Psoas muscle (tissue), 8 donors: Measurements from ENCODE around the gene CENPB. TPM values are rescaled to one million over a fixed set of nuclear protein-coding genes. Genes with fewer than 3 reads are reported as not detected.

Experiments used
- ATAC-seq, 4 donors: fragments of 200-7000 bp; cut with Tn5 transposase; one replicate each; pipeline ENCODE4 v1.9.1; 2020; ENCODE audit warnings: moderate library complexity in 3 of 4, mild to moderate bottlenecking in 2 of 4
- DNase-seq, 2 donors: peaks; one replicate each; pipeline ENCODE4 v3.0.0-alpha.2; 2020
- H3K27ac ChIP-seq: fragments of 200-600 bp; one replicate; pipeline ENCODE4 v1.8.0; 2022
- H3K27me3 ChIP-seq, 3 donors: fragments of 200-600 bp in 1 of 3; one replicate each; pipeline versions ENCODE4 v1.6.1 to v1.8.0; 2013 to 2022; ENCODE audit warnings: low read length in 2 of 3, mild to moderate bottlenecking in 2 of 3, moderate library complexity in 1 of 3; ENCODE audit not compliant: insufficient read depth in 3 of 3
- H3K36me3 ChIP-seq, 2 donors: fragments of 200-600 bp in 1 of 2; one replicate each; pipeline versions ENCODE4 v1.6.1 to v1.8.0; 2013 to 2022; ENCODE audit warnings: low read depth in 1 of 2, mild to moderate bottlenecking in 1 of 2, moderate library complexity in 1 of 2; ENCODE audit not compliant: insufficient read depth in 1 of 2
- H3K4me1 ChIP-seq: fragments of 200-600 bp; one replicate; pipeline ENCODE4 v1.8.0; 2022
- H3K4me3 ChIP-seq: fragments of 200-600 bp; one replicate; pipeline ENCODE4 v1.8.0; 2022; ENCODE audit warnings: mild to moderate bottlenecking
- H3K9me3 ChIP-seq: fragments of 200-600 bp; one replicate; pipeline ENCODE4 v1.8.0; 2022
- CTCF ChIP-seq: fragments of 200-600 bp; IDR thresholded peaks from one replicate; pipeline ENCODE4 v1.8.0; 2022; ENCODE audit warnings: antibody characterized with exemption
- WGBS, 3 donors: extraction: QIAGEN DNeasy Blood & Tissue Kit; methylation state at CpG; one replicate each; pipeline versions ENCODE4 v1.1.6 to v1.1.7; 2013; 5-methylcytosine and 5-hydroxymethylcytosine counted together
- intact Hi-C, 2 donors: fragments of 100-400 bp; cut with DNase I; formaldehyde crosslinking; loops; one replicate each; pipeline versions ENCODE4 v1.11.0 to v1.14.2; 2022
- polyA plus RNA-seq, 3 donors: library from polyadenylated mRNA; stranded (reverse); fragments of 200-250 nt; gene quantifications; one replicate each; pipeline ENCODE4 v1.2.3, GENCODE V29; 2013
- total RNA-seq, 4 donors: library from RNA; stranded (reverse); fragmentation: NEBNext Ultra II Directional in 2 of 4; extraction: Animal tissue kit (Norgen Biotek cat#: 25700) in 2 of 4; gene quantifications; one replicate each; pipeline versions ENCODE4 v1.2.1 to v1.2.4, GENCODE V29; 2021 to 2023
- donor health status: healthy with polysubstance abuse.
- donor health status: DM: no; HTN: no; CAD: no; lungs with moderate emphysema.
- donor health status: Bipolar disorder and iron deficiency.
- donor health status: healthy.
- donor health status: DM: yes; HTN: yes; CAD: no.
- donor health status: DM: no; HTN: no; CAD: no.
- donor health status: DM: no; HTN: no; CAD: no.
- donor health status: DM: yes; HTN: yes; CAD: no.

CENPB gene
- total and polyA plus RNA-seq, 7 donors, result 74.3 to 144 (median 99.0) TPM

- intact Hi-C loops, result no loop called here
- peaks cover 10% of the 10 kb centered on the region for H3K4me1 ChIP-seq
Measured at GRCh38 chr20:3766422-3767109, 20.0 kb downstream of the CENPB start.

GRCh38 chr20:3765171-3765882 lies 21.2 kb downstream of the CENPB start:
- ATAC-seq, result no peak
- Histone ChIP-seq H3K9me3 (no peaks in the 10 kb centered on the region), H3K27me3 (no peaks in the 10 kb centered on the region), H3K27ac (no peak overlapping the region), H3K4me3 (no peak overlapping the region), H3K4me1 (peaks cover 10% of the 10 kb centered on the region), H3K36me3 (no peaks in the 10 kb centered on the region)
- intact Hi-C loops, result no loop called here
- TF ChIP-seq CTCF, result no peak
- no peak for DNase-seq
- WGBS, 3 donors, result 63 to 74% (median 68%) methylated on average over 3 of the region's 3 CpGs

More at GRCh38 chr20:3766422-3767109, 20.0 kb downstream of the CENPB start:
- ATAC-seq, result no peak
- 33 to 43% (median 42%) methylated on average over 8 to 9 of the region's 9 CpGs for WGBS, 3 donors
- Histone ChIP-seq H3K9me3 (no peaks in the 10 kb centered on the region), H3K27me3 (no peaks in the 10 kb centered on the region), H3K27ac (peak overlapping the region; percentile 84), H3K36me3 (no peaks in the 10 kb centered on the region), H3K4me3 (peak overlapping the region; percentile 85)
- DNase-seq, result no peak
- no peak for TF ChIP-seq CTCF

- H3K9me3 ChIP-seq, result no peaks in the 10 kb centered on the region
- no peak overlapping the region for H3K4me3 ChIP-seq
- WGBS, 3 donors, result 87 to 95% (median 93%) methylated on average over 3 of the region's 3 CpGs
- H3K4me1 ChIP-seq, result peaks cover 10% of the 10 kb centered on the region
- DNase-seq, result no peak
- no peaks in the 10 kb centered on the region for H3K36me3 ChIP-seq
- intact Hi-C loops, result no loop called here
- ATAC-seq, result no peak
- TF ChIP-seq CTCF, result no peak
- no peak overlapping the region for H3K27ac ChIP-seq
- no peaks in the 10 kb centered on the region for H3K27me3 ChIP-seq
Measured at GRCh38 chr20:3764659-3765058, 21.9 kb downstream of the CENPB start.

GRCh38 chr20:3763671-3764601 lies 22.6 kb downstream of the CENPB start:
- ATAC-seq (no peak), DNase-seq (no peak)
- Histone ChIP-seq H3K4me1 (peaks cover 7% of the 10 kb centered on the region), H3K27ac (no peak overlapping the region), H3K36me3 (no peaks in the 10 kb centered on the region), H3K27me3 (no peaks in the 10 kb centered on the region), H3K9me3 (no peaks in the 10 kb centered on the region), H3K4me3 (no peak overlapping the region)
- intact Hi-C loops, result no loop called here
- TF ChIP-seq CTCF, result no peak
- 77 to 89% (median 80%) methylated on average over 8 of the region's 8 CpGs for WGBS, 3 donors
